GM12878 (cell line): ENCODE data around the gene PPP1R7. TPM values are rescaled to one million over a fixed set of nuclear protein-coding genes. Genes with fewer than 3 reads are reported as not detected.

Source experiments
- ATF2 ChIP-seq: IDR thresholded peaks from 2 replicates; pipeline ENCODE4 v1.6.1; 2012; ENCODE audit warnings: low read length, inconsistent platforms
- CREB1 ChIP-seq: IDR thresholded peaks from 2 replicates; pipeline ENCODE4 v1.6.1; 2012; ENCODE audit warnings: low read depth, mild to moderate bottlenecking, inconsistent platforms
- TARDBP ChIP-seq: IDR thresholded peaks from 2 replicates; pipeline ENCODE4 v1.6.1; 2016; ENCODE audit warnings: borderline replicate concordance
- ZBTB4 ChIP-seq: fragments of 450-650 bp; formaldehyde crosslinking; IDR thresholded peaks from 2 replicates; pipeline ENCODE4 v1.4.0; 2022; ENCODE audit warnings: mild to moderate bottlenecking, moderate library complexity
- polyA plus RNA-seq, 11 experiments: library from polyadenylated mRNA; depleted of rRNA in 4 of 11; unstranded in 6 of 11; stranded (reverse) in 5 of 11; fragments of >200 nt; fragmentation: Nextera tagmentation in 4 of 11; fragmentation: Illumina TruSeq in 1 of 11; extraction: Ambion mirVana in 4 of 11; extraction: Trizol in 1 of 11; gene quantifications; 1 replicate in 1 of 11; 2 replicates in 10 of 11; pipeline versions ENCODE4 v1.2.1 to v1.2.3, GENCODE V29; 2011 to 2016; ENCODE audit warnings: inconsistent platforms in 2 of 11, missing spikeins in 2 of 11, low read depth in 1 of 11
- total RNA-seq, 4 experiments: library from RNA; depleted of rRNA in 3 of 4; stranded (reverse); fragments of >200 nt in 3 of 4; fragmentation: Illumina TruSeq in 1 of 4; extraction: Trizol in 1 of 4; gene quantifications; 2 replicates each; pipeline versions ENCODE4 v1.2.1 to v1.2.3, GENCODE V29; 2013 to 2021
- TF ChIP-seq, protein P1 (sequence below): fragments of 450-650 bp; IDR thresholded peaks from 2 replicates; pipeline ENCODE4 v1.6.1; 2018; ENCODE audit warnings: borderline replicate concordance, mild to moderate bottlenecking; ENCODE audit not compliant: partially characterized antibody

The PPP1R7 gene
- total and polyA plus RNA-seq, 10 of the 15 experiments (the other 5 are each of a cell fraction or from before 2014, with no cell fraction given) = 78.5 to 174 (median 93.7) TPM

- TF ChIP-seq, protein P1, sequence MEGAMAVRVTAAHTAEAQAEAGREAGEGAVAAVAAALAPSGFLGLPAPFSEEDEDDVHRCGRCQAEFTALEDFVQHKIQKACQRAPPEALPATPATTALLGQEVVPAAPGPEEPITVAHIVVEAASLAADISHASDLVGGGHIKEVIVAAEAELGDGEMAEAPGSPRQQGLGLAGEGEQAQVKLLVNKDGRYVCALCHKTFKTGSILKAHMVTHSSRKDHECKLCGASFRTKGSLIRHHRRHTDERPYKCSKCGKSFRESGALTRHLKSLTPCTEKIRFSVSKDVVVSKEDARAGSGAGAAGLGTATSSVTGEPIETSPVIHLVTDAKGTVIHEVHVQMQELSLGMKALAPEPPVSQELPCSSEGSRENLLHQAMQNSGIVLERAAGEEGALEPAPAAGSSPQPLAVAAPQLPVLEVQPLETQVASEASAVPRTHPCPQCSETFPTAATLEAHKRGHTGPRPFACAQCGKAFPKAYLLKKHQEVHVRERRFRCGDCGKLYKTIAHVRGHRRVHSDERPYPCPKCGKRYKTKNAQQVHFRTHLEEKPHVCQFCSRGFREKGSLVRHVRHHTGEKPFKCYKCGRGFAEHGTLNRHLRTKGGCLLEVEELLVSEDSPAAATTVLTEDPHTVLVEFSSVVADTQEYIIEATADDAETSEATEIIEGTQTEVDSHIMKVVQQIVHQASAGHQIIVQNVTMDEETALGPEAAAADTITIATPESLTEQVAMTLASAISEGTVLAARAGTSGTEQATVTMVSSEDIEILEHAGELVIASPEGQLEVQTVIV = no peak
- no peak for TF ChIP-seq CREB1
- no peak for TF ChIP-seq ATF2
- TF ChIP-seq TARDBP = no peak
- TF ChIP-seq ZBTB4 (CRISPR knock-in tag) = no peak
Observed at GRCh38 chr2:241136661-241137260, 13.5 kb upstream of the PPP1R7 start (continued).
